ENCODE results near the gene NGDN. TPM values are rescaled to one million over a fixed set of nuclear protein-coding genes. Genes with fewer than 3 reads are reported as not detected.
A peak's percentile ranks its signal among the peaks of the same experiment; 100 is the strongest.

The NGDN gene
- total RNA-seq, 1 donor from 2014 or later = 67.4 TPM

DNA sequence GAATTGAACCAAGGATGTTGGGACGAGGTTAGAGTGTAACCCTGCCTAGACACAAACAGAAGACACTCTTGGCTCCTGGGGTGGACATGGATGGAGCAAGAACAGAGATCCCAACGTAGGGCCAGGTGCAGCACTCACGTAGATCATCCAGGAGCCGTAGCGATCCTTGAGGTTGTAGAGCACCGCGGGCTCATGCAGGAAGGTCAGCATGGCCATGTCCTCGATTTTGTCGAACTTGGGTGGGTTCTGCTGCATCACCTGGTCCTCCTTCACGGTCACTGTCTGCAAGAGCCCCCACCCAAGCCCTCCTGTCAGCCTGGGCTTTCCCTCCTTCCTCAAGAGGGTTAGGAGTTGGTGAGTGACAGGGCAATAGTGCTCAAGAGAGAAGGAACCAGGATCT, 36.6 kb upstream of the NGDN start:
- Histone ChIP-seq H3K36me3 (ENCODE audit: control insufficient read depth, insufficient read depth, low read length) (no peaks in the 10 kb centered on the region), H3K27me3 (ENCODE audit: control insufficient read depth, insufficient read depth, low read length) (peaks cover 2% of the 10 kb centered on the region), H3K4me3 (ENCODE audit: low read depth, low read length) (no peak overlapping the region)
- FAIRE-seq (no peak), DNase-seq (ENCODE audit: low read depth) (no peak)
- TF ChIP-seq, protein P1, sequence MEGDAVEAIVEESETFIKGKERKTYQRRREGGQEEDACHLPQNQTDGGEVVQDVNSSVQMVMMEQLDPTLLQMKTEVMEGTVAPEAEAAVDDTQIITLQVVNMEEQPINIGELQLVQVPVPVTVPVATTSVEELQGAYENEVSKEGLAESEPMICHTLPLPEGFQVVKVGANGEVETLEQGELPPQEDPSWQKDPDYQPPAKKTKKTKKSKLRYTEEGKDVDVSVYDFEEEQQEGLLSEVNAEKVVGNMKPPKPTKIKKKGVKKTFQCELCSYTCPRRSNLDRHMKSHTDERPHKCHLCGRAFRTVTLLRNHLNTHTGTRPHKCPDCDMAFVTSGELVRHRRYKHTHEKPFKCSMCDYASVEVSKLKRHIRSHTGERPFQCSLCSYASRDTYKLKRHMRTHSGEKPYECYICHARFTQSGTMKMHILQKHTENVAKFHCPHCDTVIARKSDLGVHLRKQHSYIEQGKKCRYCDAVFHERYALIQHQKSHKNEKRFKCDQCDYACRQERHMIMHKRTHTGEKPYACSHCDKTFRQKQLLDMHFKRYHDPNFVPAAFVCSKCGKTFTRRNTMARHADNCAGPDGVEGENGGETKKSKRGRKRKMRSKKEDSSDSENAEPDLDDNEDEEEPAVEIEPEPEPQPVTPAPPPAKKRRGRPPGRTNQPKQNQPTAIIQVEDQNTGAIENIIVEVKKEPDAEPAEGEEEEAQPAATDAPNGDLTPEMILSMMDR (IDR thresholded peaks at IDR 0.05; ENCODE audit: insufficient read depth, low read length, severe bottlenecking) = no peak

DNA sequence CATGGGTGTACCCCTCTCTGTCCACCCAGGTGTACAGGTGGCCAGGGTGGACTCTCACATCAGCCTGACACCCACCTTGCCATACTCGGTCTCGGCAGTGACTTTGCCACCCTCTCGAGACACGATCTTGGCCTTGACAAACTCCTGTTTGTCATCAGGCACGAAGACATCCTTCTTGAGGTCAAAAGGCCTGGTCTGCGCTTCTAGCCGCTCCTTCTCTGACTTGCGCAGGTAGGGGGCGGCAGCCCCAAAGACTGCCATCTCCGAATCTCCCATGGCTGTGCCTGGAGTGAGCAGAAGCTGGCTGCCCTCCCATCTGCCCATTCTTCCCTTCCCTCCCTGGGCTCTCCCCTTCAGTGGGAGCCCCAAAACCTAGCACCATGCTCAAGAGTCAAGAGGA, 36.0 kb upstream of the NGDN start:
- Histone ChIP-seq H3K36me3 (ENCODE audit: control insufficient read depth, insufficient read depth, low read length) (no peaks in the 10 kb centered on the region), H3K27me3 (ENCODE audit: control insufficient read depth, insufficient read depth, low read length) (peaks cover 2% of the 10 kb centered on the region), H3K4me3 (ENCODE audit: low read depth, low read length) (no peak overlapping the region)
- DNase-seq (ENCODE audit: low read depth) = no peak
- TF ChIP-seq, protein P1 (IDR thresholded peaks at IDR 0.05; ENCODE audit: insufficient read depth, low read length, severe bottlenecking) = no peak
- no peak for FAIRE-seq

DNA sequence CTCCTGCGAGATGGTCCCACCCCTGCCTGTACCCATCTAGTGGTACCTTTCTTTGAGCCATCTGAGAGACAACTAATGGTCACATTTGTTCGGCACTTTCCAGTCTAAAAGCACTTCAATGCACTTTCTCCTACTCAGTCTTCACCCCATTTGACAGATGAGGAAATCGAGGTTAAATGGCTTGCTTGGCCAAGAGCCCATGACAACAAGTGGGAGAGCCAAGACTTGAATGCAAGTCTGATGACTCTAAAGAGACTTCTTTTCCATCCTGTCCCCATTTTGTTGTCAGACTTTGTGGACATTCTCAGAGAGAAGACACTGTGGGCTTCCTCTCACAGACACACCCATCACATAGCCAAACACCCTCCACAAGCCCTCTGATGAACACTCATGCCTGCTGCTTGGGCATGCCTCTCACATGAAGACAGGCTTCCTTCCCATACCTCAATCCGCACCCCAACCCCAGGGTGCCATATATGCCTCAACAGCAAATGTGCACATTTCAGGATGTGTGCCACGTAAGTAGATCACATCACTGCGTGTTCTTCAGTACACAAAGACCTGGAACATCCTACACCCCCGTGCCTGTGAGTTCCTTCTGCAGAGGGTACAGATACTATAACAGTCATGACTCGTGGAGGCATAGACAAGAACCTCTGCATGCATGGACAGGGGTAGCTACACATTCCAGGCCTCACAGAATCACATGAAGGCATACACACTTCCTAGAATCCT, 34.8 kb upstream of the NGDN start:
- Histone ChIP-seq H3K27me3 (ENCODE audit: control insufficient read depth, insufficient read depth, low read length) (peaks cover 2% of the 10 kb centered on the region), H3K4me3 (ENCODE audit: low read depth, low read length) (no peak overlapping the region), H3K36me3 (ENCODE audit: control insufficient read depth, insufficient read depth, low read length) (no peaks in the 10 kb centered on the region)
- FAIRE-seq = peak; percentile 66
- DNase-seq (ENCODE audit: low read depth) = peak; percentile 4
- TF ChIP-seq, protein P1 (IDR thresholded peaks at IDR 0.05; ENCODE audit: insufficient read depth, low read length, severe bottlenecking) = no peak

GRCh38 chr14:23435543-23436326, 33.8 kb upstream of the NGDN start, which contains the start of gene MYH7:
MYH7 (minus strand) TSS chr14:23435660; CDS start chr14:23433732, 1,928 bp downstream.
- FAIRE-seq (no peak), DNase-seq (ENCODE audit: low read depth) (no peak)
- Histone ChIP-seq H3K36me3 (ENCODE audit: control insufficient read depth, insufficient read depth, low read length) (no peaks in the 10 kb centered on the region), H3K4me3 (ENCODE audit: low read depth, low read length) (no peak within 1 kb of the TSS), H3K27me3 (ENCODE audit: control insufficient read depth, insufficient read depth, low read length) (peaks cover 2% of the 10 kb centered on the region)
- TF ChIP-seq, protein P1 (IDR thresholded peaks at IDR 0.05; ENCODE audit: insufficient read depth, low read length, severe bottlenecking) = no peak

DNA sequence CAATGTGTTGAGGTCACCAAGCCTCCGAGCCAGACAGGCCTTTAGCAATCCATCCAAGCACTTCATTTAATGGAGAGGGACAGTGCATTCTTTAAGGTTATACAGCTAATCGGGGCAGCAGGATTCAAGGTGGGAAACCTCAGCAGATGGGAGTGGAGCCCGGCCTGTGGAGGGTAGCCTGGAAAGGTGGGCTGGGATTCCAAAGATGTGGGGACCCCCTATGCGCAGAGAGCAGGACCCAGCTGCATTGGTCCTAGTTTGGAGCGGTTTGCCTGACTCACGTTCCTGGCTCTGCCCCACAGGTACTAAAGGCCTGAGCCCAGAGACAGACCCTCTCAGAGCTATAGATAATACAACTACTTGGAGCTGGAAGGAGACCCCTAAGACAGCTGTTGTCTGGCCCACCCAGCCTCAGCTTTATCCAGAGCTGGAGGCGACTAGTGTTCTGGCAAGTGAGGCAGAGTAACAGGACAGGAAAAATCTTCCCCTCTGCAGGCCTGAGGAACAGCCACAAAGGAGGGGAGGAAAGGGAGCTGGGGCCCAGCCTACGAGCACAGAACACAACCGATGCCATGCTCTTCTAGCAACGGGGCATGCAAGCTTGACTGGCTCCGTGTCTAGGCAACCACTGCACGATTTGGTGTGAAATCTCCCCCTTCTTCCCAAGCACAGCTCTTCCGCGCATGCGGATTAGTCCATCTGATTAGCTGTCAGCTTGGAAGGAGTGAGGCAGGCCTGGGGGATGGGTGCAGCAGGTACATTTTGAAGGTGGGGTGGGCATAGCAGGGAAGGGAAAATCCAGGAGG, 33.0 kb upstream of the NGDN start:
- FAIRE-seq = peak; percentile 28
- Histone ChIP-seq H3K4me3 (ENCODE audit: low read depth, low read length) (no peak overlapping the region), H3K27me3 (ENCODE audit: control insufficient read depth, insufficient read depth, low read length) (peaks cover 2% of the 10 kb centered on the region), H3K36me3 (ENCODE audit: control insufficient read depth, insufficient read depth, low read length) (no peaks in the 10 kb centered on the region)
- TF ChIP-seq, protein P1 (IDR thresholded peaks at IDR 0.05; ENCODE audit: insufficient read depth, low read length, severe bottlenecking) = no peak
- no peak for DNase-seq (ENCODE audit: low read depth)

All from bronchial epithelial cell (primary cell).